ENCODE results near the gene C19orf81.
"Not testable (repeated sequence)": the region's sequence is repeated elsewhere in the genome, so short reads cannot be mapped to it uniquely, and the experiment has no call there.

Gene C19orf81

GRCh38 chr19:50649433-50650391 is at the start of gene C19orf81:
C19orf81 (plus strand) TSS chr19:50649445; CDS start chr19:50649445, 0 bp downstream.
- no peak for DNase-seq (ENCODE audit: low read depth)

- DNase-seq (ENCODE audit: low read depth), result no peak
Measured at GRCh38 chr19:50601407-50602088, 47.7 kb upstream of the C19orf81 start.

DNA sequence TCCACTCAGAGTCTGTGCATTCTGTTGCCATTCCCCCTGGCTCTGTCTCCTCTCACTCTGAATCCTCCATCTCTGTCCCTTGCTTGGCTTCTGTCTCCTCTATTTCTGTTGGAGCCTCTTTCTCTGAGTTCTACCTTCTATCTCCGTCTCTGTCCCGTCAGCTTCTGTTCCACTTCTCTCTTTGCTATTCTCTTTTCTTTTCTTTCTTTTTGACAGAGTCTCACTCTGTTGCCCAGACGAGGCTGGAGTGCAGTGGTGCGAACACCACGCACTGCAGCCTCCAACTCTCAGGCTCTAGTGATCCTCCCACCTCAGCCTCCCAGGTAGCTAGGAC is 47.2 kb upstream of the C19orf81 start:
- no peak for DNase-seq (ENCODE audit: low read depth)

DNA sequence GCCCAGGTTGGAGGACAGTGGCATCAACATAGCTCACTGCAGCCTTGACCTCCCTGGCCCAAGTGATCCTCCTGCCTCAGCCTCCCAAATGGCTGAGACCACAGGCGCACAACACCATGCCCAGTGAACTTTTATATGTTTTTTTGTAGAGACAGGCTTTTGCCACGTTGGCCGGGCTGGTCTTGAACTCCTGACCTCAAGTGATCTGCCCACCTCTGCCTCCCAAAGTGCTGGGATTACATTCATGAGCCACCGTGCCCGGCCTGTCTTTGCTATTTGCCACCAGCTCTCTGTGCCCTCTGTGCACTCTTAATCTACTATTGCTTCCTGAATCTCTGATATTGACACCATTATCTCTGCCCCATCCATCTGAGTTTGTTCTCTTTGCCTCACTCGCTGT is 46.7 kb upstream of the C19orf81 start:
- no peak for DNase-seq (ENCODE audit: low read depth)

- no peak for DNase-seq (ENCODE audit: low read depth)
Measured at GRCh38 chr19:50602935-50603334, 46.3 kb upstream of the C19orf81 start.

DNA sequence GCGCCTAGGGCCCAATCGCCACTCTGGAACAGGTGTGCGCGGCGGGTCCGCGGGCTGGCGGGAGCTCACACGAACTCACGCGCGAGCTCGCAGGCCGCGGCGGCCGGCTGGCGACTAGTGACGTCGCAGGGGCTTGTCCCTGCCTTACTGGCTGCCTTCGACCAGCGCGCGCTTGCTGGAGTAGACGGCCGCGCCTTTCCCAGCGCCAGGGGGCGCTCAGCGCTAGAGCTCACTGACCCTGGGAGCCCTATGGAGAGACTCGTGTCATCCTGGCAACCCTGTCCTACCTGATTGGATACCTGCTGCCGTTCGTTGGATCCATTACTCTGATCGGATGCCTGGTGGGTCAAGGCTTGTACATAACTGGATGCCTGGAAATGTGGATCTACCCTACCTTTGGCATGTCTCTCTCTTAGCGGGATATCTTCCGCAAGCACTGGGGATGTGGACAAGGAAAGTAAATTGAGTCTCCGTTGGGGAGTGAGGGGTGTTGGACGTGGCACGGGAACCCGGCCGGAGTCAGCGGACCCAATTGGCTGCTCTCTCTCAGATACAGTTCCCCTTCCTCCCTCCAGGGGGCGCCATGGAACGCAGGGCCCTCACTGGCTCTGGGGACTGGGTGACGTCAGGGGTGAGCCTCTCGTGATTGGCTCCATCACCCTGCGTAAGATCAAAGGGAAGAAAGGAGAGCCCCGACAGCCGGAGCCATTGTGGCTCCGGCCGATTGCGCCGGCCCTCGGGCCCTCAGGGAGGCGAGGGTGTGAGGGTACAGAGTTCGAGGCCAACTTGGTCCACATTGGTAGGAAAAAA is 44.8 kb upstream of the C19orf81 start:
- DNase-seq (ENCODE audit: low read depth), result not testable (repeated sequence)

GRCh38 chr19:50606059-50606836 is 43.0 kb upstream of the C19orf81 start:
- not testable (repeated sequence) for DNase-seq (ENCODE audit: low read depth)

DNA sequence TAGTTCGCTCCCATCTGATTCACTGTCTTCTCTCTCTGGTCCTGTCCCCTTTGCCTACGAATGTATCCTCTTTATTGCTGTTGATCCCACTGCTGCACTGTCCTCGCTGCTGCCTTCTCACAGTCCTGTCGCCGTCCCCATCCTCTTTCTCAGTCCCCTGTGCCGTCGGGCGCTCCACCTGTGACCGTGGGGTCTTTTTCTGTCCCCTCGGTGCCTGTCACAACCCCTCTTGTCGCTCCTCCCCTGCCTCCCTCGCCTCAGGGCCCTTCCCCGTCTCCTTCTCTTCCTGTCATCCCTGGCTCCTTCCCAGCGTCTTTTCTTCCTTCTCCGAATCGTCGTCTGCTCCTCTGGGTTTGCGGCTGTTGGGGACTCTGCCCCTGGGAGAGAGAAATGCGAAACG is 41.9 kb upstream of the C19orf81 start:
- no peak for DNase-seq (ENCODE audit: low read depth)

GRCh38 chr19:50607874-50608785 is 41.1 kb upstream of the C19orf81 start:
- peak; percentile 25 for DNase-seq (ENCODE audit: low read depth)

- not testable (repeated sequence) for DNase-seq (ENCODE audit: low read depth)
Measured at GRCh38 chr19:50612504-50613404, 36.5 kb upstream of the C19orf81 start.

GRCh38 chr19:50618379-50618778 is 30.9 kb upstream of the C19orf81 start:
- DNase-seq (ENCODE audit: low read depth), result not testable (repeated sequence)

GRCh38 chr19:50619184-50619583 is 30.1 kb upstream of the C19orf81 start:
- DNase-seq (ENCODE audit: low read depth), result not testable (repeated sequence)

- DNase-seq (ENCODE audit: low read depth), result not testable (repeated sequence)
Measured at GRCh38 chr19:50620394-50620906, 28.8 kb upstream of the C19orf81 start.

DNA sequence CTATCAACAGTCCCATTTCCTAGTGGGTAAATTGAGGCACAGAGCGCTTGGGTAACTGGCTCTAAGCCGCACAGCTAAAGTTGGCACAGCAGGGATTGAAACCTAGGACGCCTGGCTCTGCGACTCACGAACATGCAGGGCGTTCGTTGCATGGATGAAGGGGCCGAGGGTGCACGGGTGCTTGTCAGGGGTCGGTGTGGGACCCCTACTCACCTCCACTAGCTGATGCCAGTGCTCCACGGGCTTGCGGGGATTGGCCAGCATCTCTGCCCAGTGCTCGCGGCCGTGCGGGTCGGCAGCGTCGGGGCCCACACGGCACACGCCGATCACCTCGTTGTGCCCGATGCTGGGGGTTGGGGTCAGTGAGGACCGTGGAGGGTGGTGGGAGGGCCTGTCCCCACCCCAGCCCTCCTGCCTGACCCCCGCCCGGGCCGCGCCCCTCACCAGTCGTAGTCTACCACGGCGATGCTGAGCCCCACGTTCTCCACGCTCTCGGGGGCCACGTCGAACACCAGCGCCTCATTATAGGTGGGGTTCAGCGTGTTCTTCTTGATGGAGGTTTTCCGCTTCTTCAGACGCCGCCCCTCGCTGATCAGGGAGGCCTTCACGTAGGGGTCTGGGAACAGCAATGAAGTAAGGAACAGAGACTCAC is 24.2 kb upstream of the C19orf81 start:
- DNase-seq (ENCODE audit: low read depth), result no peak

DNA sequence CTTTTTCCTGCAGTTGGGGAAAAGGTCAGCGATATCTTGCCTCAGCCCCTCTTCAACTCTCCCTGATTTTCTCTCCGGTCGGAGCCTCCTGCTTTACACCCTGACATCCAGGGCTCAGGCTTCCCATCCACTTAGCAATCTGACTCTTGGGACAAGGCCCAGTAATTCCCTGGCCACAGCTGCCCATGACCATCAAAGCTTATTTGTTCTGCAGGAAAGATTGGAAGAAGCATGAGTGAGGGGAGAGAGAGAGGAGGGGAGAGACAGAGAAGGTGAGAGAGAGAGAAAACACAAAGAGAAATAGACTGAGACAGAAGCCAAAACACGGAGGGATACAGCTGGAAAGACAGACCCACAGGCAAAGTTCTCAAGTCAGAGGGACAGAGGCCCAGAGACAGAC is 23.2 kb upstream of the C19orf81 start:
- DNase-seq (ENCODE audit: low read depth), result no peak

GRCh38 chr19:50626795-50627194 is 22.4 kb upstream of the C19orf81 start:
- DNase-seq (ENCODE audit: low read depth), result no peak

- no peak for DNase-seq (ENCODE audit: low read depth)
Measured at GRCh38 chr19:50628146-50628545, 21.1 kb upstream of the C19orf81 start.

DNA sequence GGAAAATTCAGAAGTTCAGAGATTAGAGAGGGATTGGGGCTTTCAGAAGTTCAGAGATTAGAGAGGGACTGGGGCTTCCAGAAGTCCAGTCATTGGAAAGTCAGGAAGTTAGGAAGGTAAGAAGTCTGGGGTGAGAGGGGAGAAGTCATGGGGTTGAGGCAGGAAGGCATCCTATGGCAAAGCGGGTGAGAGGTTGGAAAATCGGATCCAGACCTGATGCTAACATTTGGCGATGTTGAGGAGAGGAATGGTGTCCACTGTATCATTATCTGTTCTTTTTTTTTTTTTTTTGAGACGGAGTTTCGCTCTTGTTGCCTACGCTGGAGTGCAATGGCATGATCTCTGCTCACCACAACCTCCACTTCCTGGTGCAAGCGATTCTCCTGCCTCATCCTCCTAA is 20.7 kb upstream of the C19orf81 start:
- DNase-seq (ENCODE audit: low read depth), result no peak

DNA sequence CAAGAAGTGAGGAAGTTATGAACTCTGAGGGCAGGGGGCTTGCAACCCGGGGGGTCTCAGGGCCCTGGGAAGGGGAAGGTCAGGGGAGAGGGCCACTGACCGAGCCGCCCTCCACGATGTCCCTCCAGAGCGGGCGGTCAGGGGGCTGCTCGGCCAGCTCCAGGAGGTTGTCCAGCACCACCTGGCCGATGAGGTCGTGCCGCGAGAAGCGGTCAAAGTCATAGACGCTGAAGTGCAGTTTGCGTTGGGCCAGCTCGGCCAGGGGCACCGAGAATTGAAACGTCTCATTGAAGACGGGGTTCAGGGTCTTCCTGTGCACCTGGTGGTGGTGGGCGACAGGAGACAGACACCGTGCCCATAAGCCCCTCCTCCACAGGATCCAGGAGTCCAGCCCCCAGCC is 20.1 kb upstream of the C19orf81 start:
- no peak for DNase-seq (ENCODE audit: low read depth)
